Right atrium auricular region (tissue), 2 donors: ENCODE measurements around the gene LPIN2. TPM values are rescaled to one million over a fixed set of nuclear protein-coding genes. Genes with fewer than 3 reads are reported as not detected.

Source experiments
- DNase-seq: peaks from one replicate; pipeline ENCODE4 v3.0.0-alpha.2; 2019; ENCODE audit warnings: low spot score
- H3K27ac ChIP-seq, 2 donors: fragments of 200-600 bp; sonication (generic); 1 replicate in 1 of 2; 2 replicates in 1 of 2; pipeline ENCODE4 v1.5.1; 2016 to 2019
- H3K27me3 ChIP-seq, 2 donors: fragments of 200-600 bp; sonication (generic); one replicate each; pipeline versions ENCODE4 v1.5.1 to v1.6.0; 2017 to 2019
- H3K36me3 ChIP-seq: fragments of 200-600 bp; sonication (generic); one replicate; pipeline ENCODE4 v1.5.1; 2016
- H3K4me1 ChIP-seq, 2 donors: fragments of 200-600 bp; sonication (generic); one replicate each; pipeline versions ENCODE4 v1.5.1 to v1.6.0; 2017 to 2019
- H3K4me3 ChIP-seq, 2 donors: fragments of 200-600 bp; sonication (generic); 1 replicate in 1 of 2; 2 replicates in 1 of 2; pipeline ENCODE4 v1.5.1; 2017 to 2019; ENCODE audit warnings: mild to moderate bottlenecking in 1 of 2, moderate library complexity in 1 of 2
- H3K9me3 ChIP-seq, 2 donors: fragments of 200-600 bp; sonication (generic); one replicate each; pipeline ENCODE4 v1.5.1; 2019
- total RNA-seq, 2 donors: library from RNA; depleted of rRNA; stranded (reverse); fragments of >200 nt; gene quantifications; one replicate each; pipeline ENCODE4 v1.1.0, GENCODE V29; 2016
- TF ChIP-seq, protein P1 (sequence below), 2 donors: fragments of 200-600 bp; sonication (generic); IDR thresholded peaks; one replicate each; pipeline ENCODE4 v1.5.1; 2019; ENCODE audit warnings: antibody characterized with exemption in 2 of 2

The LPIN2 gene
- total RNA-seq, 2 donors from 2014 or later: 15.5 to 19.0 TPM

GRCh38 chr18:3048820-3049349 lies 35.9 kb upstream of the LPIN2 start:
- no peaks in the 10 kb centered on the region for H3K36me3 ChIP-seq
- H3K4me1 ChIP-seq: no peaks in the 10 kb centered on the region
- H3K4me3 ChIP-seq: no peak overlapping the region
- no peak overlapping the region for H3K27ac ChIP-seq
- no peaks in the 10 kb centered on the region for H3K9me3 ChIP-seq
- no peaks in the 10 kb centered on the region for H3K27me3 ChIP-seq
- DNase-seq: peak; percentile 18
- TF ChIP-seq, protein P1, sequence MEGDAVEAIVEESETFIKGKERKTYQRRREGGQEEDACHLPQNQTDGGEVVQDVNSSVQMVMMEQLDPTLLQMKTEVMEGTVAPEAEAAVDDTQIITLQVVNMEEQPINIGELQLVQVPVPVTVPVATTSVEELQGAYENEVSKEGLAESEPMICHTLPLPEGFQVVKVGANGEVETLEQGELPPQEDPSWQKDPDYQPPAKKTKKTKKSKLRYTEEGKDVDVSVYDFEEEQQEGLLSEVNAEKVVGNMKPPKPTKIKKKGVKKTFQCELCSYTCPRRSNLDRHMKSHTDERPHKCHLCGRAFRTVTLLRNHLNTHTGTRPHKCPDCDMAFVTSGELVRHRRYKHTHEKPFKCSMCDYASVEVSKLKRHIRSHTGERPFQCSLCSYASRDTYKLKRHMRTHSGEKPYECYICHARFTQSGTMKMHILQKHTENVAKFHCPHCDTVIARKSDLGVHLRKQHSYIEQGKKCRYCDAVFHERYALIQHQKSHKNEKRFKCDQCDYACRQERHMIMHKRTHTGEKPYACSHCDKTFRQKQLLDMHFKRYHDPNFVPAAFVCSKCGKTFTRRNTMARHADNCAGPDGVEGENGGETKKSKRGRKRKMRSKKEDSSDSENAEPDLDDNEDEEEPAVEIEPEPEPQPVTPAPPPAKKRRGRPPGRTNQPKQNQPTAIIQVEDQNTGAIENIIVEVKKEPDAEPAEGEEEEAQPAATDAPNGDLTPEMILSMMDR (IDR thresholded peaks at IDR 0.05): no peak

- DNase-seq: peak; percentile 38
- TF ChIP-seq, protein P1 (IDR thresholded peaks at IDR 0.05): no peak
- Histone ChIP-seq H3K27ac (no peak overlapping the region), H3K9me3 (no peaks in the 10 kb centered on the region), H3K27me3 (no peaks in the 10 kb centered on the region), H3K4me3 (no peak overlapping the region), H3K36me3 (no peaks in the 10 kb centered on the region), H3K4me1 (no peaks in the 10 kb centered on the region)
Observed at GRCh38 chr18:3048121-3048520, 35.2 kb upstream of the LPIN2 start.

- H3K4me1 ChIP-seq: no peaks in the 10 kb centered on the region
- no peaks in the 10 kb centered on the region for H3K36me3 ChIP-seq
- no peak overlapping the region for H3K4me3 ChIP-seq
- no peaks in the 10 kb centered on the region for H3K9me3 ChIP-seq
- no peaks in the 10 kb centered on the region for H3K27me3 ChIP-seq
- no peak for DNase-seq
- no peak overlapping the region for H3K27ac ChIP-seq
- TF ChIP-seq, protein P1 (IDR thresholded peaks at IDR 0.05): no peak
Observed at GRCh38 chr18:3046216-3046808, 33.4 kb upstream of the LPIN2 start.

GRCh38 chr18:3044931-3045698 lies 32.2 kb upstream of the LPIN2 start:
- TF ChIP-seq, protein P1 (IDR thresholded peaks at IDR 0.05): no peak
- Histone ChIP-seq H3K27me3 (no peaks in the 10 kb centered on the region), H3K36me3 (no peaks in the 10 kb centered on the region), H3K4me3 (no peak overlapping the region), H3K9me3 (no peaks in the 10 kb centered on the region), H3K27ac (no peak overlapping the region), H3K4me1 (no peaks in the 10 kb centered on the region)
- DNase-seq: no peak

GRCh38 chr18:3042379-3042778 lies 29.4 kb upstream of the LPIN2 start:
- Histone ChIP-seq H3K27ac (no peak overlapping the region), H3K36me3 (no peaks in the 10 kb centered on the region), H3K9me3 (no peaks in the 10 kb centered on the region), H3K4me3 (no peak overlapping the region), H3K27me3 (no peaks in the 10 kb centered on the region), H3K4me1 (no peaks in the 10 kb centered on the region)
- TF ChIP-seq, protein P1 (IDR thresholded peaks at IDR 0.05): no peak
- DNase-seq: peak; percentile 7
